BLaER1 treated with 17β-estradiol and CSF1 and Interleukin-3, amounts not matched to agents 10 nM and 100 nM (cell line): ENCODE results near the gene DIP2A.

Source experiments
- H3K27ac ChIP-seq, 11 experiments: shearing (Covaris generic); formaldehyde crosslinking; 2 replicates each; pipeline ENCODE4 v1.8.1; 2022
- H3K27me3 ChIP-seq, 11 experiments: shearing (Covaris generic); formaldehyde crosslinking; 2 replicates each; pipeline ENCODE4 v1.8.1; 2022
- H3K36me3 ChIP-seq, 11 experiments: shearing (Covaris generic); formaldehyde crosslinking; 2 replicates each; pipeline ENCODE4 v1.8.1; 2022
- H3K4me1 ChIP-seq, 10 experiments: shearing (Covaris generic); formaldehyde crosslinking; 2 replicates each; pipeline ENCODE4 v1.8.1; 2022
- H3K4me2 ChIP-seq, 11 experiments: shearing (Covaris generic); formaldehyde crosslinking; 2 replicates each; pipeline ENCODE4 v1.8.1; 2022
- H3K4me3 ChIP-seq, 10 experiments: shearing (Covaris generic); formaldehyde crosslinking; 2 replicates each; pipeline ENCODE4 v1.8.1; 2022
- H3K9ac ChIP-seq, 11 experiments: shearing (Covaris generic); formaldehyde crosslinking; 2 replicates each; pipeline ENCODE4 v1.8.1; 2022
- H3K9me3 ChIP-seq, 11 experiments: shearing (Covaris generic); formaldehyde crosslinking; replicated peaks in 1 of 11; 2 replicates each; pipeline ENCODE4 v1.8.1; 2022
- H4K20me1 ChIP-seq, 11 experiments: shearing (Covaris generic); formaldehyde crosslinking; 2 replicates each; pipeline ENCODE4 v1.8.1; 2022
- Cebpa-rat ChIP-seq, 11 experiments: shearing (Covaris generic); IDR thresholded peaks; 2 replicates each; pipeline ENCODE4 v1.8.1; 2022

DIP2A gene

DNA sequence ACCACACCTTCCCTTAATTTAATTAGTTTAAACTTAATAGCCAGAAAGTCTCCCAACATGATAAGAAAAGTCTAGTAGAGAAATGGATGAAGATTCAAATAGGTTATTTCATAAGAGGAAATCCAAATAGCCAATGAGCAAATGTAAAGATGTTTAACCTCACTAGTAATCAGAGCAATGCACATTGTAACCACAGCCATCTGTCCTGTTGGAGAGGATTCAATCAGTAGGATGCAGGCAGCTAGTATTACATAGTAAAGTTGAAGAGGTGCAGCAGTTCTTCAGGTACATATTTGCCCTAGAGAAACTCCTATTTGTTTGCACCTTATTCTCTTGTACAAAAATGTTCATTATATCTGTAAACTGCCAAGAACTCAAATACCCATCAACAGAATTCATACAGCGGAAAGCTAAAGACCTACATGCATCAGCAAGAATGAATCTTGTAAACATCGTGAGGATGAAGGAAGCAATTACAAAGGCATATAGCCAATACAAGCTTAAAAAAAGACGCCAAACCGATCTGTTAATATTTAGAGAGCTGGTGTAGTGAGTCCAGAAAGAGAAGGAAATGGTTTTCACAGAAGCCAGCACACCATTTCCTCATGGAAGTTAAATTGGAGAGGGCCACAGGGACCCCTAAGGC is 27.9 kb downstream of the DIP2A start:
- Histone ChIP-seq H3K9ac (no peak overlapping the region), H3K9me3 (no peaks in the 10 kb centered on the region; a peak in 1 of 22 replicates), H3K4me3 (no peak overlapping the region), H3K4me1 (no peaks in the 10 kb centered on the region; a peak in 1 of 20 replicates), H3K4me2 (no peak overlapping the region), H3K36me3 (peaks cover 35 to 87% (median 61%) of the 10 kb centered on the region in 11 experiments), H3K27ac (no peak overlapping the region), H4K20me1 (peaks cover 0 to 69% (median 14%) of the 10 kb centered on the region in 11 experiments; a peak in 15 of 22 replicates), H3K27me3 (no peaks in the 10 kb centered on the region)
- no peak for TF ChIP-seq Cebpa-rat (IDR thresholded peaks at IDR 0.05)

DNA sequence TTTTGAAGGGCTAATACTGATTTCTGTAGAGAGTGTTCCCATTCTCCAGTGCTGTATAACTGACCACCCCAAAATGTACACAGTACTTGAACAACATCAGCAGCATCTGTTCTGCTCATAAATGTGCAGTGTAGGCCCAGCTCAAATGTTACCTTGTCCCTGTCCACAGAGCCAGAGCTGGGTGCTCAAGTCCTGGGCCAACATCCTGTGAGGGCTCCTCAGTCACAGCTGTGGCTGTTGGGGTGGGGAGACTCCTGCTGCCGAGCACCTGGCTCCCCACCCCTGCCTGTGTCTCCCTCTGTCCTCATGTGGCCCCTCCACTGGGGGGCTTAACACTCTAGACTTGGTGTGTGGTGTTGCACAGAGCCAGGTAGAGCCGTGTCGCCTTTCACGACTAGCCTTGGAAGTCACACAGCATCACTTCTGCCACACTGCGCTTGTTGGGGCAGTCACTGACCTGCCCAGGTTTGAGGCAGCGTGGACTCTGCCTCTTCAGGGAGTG is 30.5 kb downstream of the DIP2A start:
- H3K9me3 ChIP-seq, result peaks cover 14 to 24% (median 21%) of the 10 kb centered on the region in 11 experiments; a peak in 21 of 22 replicates
- no peaks in the 10 kb centered on the region for H3K4me1 ChIP-seq
- H3K27ac ChIP-seq, result no peak overlapping the region
- peaks cover 61 to 100% (median 81%) of the 10 kb centered on the region in 11 experiments for H3K36me3 ChIP-seq
- H3K4me2 ChIP-seq, result no peak overlapping the region
- peaks cover 0 to 43% (median 5%) of the 10 kb centered on the region in 11 experiments; a peak in 7 of 22 replicates for H4K20me1 ChIP-seq
- H3K9ac ChIP-seq, result no peak overlapping the region
- H3K4me3 ChIP-seq, result no peak overlapping the region
- TF ChIP-seq Cebpa-rat (IDR thresholded peaks at IDR 0.05), result no peak
- no peaks in the 10 kb centered on the region for H3K27me3 ChIP-seq

DNA sequence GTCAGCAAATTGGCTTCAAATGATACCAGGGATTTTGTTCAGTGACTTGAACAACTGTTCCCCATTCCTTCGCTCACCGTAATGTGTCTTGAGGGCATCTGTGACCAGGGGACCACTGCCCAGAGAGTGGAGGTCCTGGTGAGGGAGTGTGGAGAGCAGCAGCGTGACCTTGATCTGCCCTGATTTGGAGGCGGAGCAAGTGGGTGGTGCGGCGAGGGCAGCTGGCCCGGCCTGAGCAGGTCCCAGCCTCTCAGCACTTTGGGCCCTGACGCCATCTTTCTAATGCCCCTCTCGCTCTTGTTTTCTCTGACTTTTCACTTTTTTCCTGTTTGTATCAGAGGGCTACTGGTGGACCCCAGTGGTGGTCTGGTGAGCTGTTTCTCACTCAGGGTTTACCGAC is 31.1 kb downstream of the DIP2A start:
- H3K4me3 ChIP-seq, result no peak overlapping the region
- H3K9ac ChIP-seq, result no peak overlapping the region
- peaks cover 14 to 26% (median 22%) of the 10 kb centered on the region in 11 experiments; a peak in 21 of 22 replicates for H3K9me3 ChIP-seq
- H4K20me1 ChIP-seq, result peaks cover 0 to 37% (median 5%) of the 10 kb centered on the region in 11 experiments; a peak in 7 of 22 replicates
- H3K27me3 ChIP-seq, result no peaks in the 10 kb centered on the region
- no peak overlapping the region for H3K27ac ChIP-seq
- no peaks in the 10 kb centered on the region for H3K4me1 ChIP-seq
- H3K4me2 ChIP-seq, result no peak overlapping the region
- H3K36me3 ChIP-seq, result peaks cover 63 to 100% (median 87%) of the 10 kb centered on the region in 11 experiments
- TF ChIP-seq Cebpa-rat (IDR thresholded peaks at IDR 0.05), result no peak

DNA sequence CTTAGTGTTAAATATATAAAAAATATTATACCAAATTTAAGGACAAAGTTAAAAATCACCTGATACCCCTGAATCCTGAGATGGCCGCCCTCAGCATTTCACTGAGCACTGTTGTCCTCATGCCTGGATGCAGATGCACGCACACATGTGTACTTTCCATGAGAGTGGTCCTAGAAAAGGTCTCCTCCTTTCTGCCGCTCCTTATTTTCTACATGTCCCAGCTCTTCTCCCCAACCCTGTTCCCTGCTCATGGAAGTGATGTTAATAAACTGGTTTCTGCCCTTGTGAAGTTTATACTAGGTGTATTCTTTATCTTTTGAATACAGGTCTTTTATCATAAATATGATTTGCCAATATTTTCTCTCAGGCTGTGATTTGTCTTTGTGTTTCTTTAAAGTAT is 32.9 kb downstream of the DIP2A start:
- Histone ChIP-seq H3K4me2 (no peak overlapping the region), H4K20me1 (peaks cover 0 to 30% (median 5%) of the 10 kb centered on the region in 11 experiments; a peak in 7 of 22 replicates), H3K27ac (no peak overlapping the region), H3K4me1 (no peaks in the 10 kb centered on the region), H3K9ac (no peak overlapping the region), H3K36me3 (peaks cover 71 to 99% (median 85%) of the 10 kb centered on the region in 11 experiments), H3K9me3 (peaks cover 14 to 26% (median 22%) of the 10 kb centered on the region in 11 experiments; a peak in 21 of 22 replicates), H3K4me3 (no peak overlapping the region), H3K27me3 (no peaks in the 10 kb centered on the region)
- no peak for TF ChIP-seq Cebpa-rat (IDR thresholded peaks at IDR 0.05)

DNA sequence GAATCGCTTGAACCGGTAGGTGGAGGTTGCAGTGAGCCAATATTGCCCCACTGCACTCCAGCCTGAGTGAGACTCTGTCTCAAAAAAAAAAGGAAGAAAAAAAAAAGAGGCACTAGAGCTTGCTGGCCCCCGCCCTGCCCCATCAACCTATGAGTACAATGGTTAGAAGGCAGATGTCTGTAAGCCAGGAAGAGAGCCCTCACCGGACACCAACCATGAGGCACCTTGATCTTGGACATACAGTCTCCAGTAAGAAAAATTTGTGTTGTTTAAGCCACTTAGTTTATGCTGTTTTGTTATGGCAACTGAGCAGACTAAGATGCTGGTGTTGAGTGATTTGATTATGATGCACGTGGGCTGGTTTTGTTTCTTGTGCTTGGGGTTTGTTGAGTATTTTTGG is 34.2 kb downstream of the DIP2A start:
- Histone ChIP-seq H3K4me1 (no peaks in the 10 kb centered on the region), H3K27me3 (no peaks in the 10 kb centered on the region), H3K4me3 (no peak overlapping the region; a peak in 1 of 20 replicates), H3K9me3 (peaks cover 14 to 26% (median 22%) of the 10 kb centered on the region in 11 experiments; a peak in 21 of 22 replicates), H4K20me1 (peaks cover 0 to 22% (median 5%) of the 10 kb centered on the region in 11 experiments; a peak in 7 of 22 replicates), H3K9ac (no peak overlapping the region), H3K27ac (no peak overlapping the region), H3K4me2 (no peak overlapping the region), H3K36me3 (peaks cover 73 to 99% (median 89%) of the 10 kb centered on the region in 11 experiments)
- TF ChIP-seq Cebpa-rat (IDR thresholded peaks at IDR 0.05), result no peak

DNA sequence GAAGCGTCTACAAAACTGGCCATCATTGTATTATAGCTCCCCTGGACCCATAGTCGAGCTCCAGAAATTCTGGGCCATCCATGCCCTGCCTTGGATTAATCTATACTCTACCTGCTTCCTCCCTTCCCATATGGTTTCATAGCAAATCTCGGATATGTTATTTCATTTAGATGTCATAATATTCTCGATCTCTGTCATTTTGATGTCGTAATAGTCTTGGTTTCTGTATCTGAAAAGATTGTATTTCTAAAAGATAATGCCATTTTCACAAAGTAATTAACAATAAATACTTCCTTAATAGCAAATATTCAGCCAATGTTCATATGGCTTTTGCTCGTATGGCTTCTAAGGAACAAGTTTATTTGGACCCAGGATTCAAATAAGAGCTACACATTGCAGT is 35.1 kb downstream of the DIP2A start:
- H3K36me3 ChIP-seq, result peaks cover 82 to 99% (median 93%) of the 10 kb centered on the region in 11 experiments
- H3K4me2 ChIP-seq, result no peak overlapping the region
- H3K27ac ChIP-seq, result no peak overlapping the region
- 0 out of 22 replicates have a peak, but pooled peaks of 2 of the 11 experiments have one; percentile 25 to 28 for TF ChIP-seq Cebpa-rat (IDR thresholded peaks at IDR 0.05)
- H3K9me3 ChIP-seq, result peaks cover 14 to 26% (median 22%) of the 10 kb centered on the region in 11 experiments; a peak in 21 of 22 replicates
- H3K4me1 ChIP-seq, result peaks cover 0 to 8% (median 0%) of the 10 kb centered on the region in 10 experiments; a peak in 4 of 20 replicates
- peaks cover 0 to 15% (median 5%) of the 10 kb centered on the region in 11 experiments; a peak in 7 of 22 replicates for H4K20me1 ChIP-seq
- no peak overlapping the region for H3K9ac ChIP-seq
- no peak overlapping the region for H3K4me3 ChIP-seq
- no peaks in the 10 kb centered on the region for H3K27me3 ChIP-seq

DNA sequence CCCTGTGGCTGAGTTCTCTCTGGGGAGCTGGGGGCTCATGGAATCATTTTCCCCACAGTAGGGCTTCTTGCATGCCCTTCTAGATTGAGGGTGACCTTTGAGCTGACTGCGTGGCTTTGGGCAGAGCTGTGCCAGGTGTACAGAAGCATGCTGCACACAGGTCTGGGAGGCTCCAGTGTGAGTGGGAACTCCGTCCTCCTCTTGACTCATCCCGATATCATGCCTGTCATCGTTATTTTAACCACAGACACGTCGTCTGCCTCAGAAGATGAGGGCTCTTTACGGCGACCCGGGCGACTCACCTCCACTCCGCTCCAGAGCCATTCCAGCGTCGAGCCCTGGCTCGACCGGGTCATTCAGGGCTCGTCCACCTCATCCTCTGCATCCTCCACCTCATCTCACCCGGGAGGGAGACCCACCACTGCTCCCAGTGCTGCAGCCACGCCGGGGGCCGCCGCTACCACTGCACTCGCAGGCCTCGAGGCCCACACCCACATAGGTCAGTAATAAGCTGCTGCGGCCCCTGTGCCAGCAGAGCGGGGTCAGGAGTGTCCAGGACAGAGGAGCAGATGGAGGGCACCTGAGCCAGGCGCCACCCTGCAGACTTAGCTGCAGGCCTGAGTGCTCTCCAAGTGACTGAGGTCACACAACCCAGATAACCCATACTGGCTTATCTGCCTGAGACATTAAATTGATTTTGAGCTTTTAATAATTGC is 39.8 kb downstream of the DIP2A start:
- Histone ChIP-seq H3K4me3 (no peak overlapping the region), H3K27ac (no peak overlapping the region), H4K20me1 (peaks cover 0 to 9% (median 0%) of the 10 kb centered on the region in 11 experiments; a peak in 3 of 22 replicates), H3K9me3 (peaks cover 0 to 10% (median 7%) of the 10 kb centered on the region in 11 experiments; a peak in 17 of 22 replicates), H3K27me3 (no peaks in the 10 kb centered on the region), H3K36me3 (peaks cover 58 to 85% (median 68%) of the 10 kb centered on the region in 11 experiments), H3K4me2 (no peak overlapping the region), H3K9ac (no peak overlapping the region), H3K4me1 (peaks cover 22 to 52% (median 31%) of the 10 kb centered on the region in 10 experiments)
- no peak for TF ChIP-seq Cebpa-rat (IDR thresholded peaks at IDR 0.05)

DNA sequence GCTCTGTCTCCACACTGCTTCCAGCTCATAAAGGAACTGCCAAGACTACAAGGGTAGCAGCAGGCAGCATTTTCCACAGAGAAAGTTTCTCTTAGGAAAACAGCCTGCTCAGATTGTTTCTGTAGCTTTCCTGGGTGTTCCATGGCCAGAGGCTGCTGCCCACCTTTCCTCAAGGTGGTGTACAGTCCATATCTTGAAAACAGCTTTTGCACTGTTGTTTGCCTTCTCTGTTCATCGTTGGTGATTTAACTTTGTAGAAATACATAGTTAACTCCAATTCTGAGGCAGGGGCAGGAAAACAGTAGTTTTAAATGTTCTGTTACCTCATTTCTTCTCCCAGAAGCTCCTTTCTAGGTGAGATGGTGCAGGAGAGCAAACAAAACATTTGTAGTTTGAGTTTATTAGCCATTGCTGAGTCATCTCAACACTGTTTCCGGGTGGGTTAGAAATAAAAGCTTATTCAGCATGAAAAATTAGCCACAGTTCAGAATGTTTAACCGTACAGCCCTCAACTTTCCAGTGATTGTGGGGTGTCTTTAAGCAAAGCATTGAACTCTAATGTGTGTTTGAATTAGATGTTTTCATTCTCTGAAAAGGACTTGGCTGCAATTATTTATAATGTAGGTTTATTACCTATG is 41.7 kb downstream of the DIP2A start:
- peak overlapping the region in 4 of 10 experiments; percentile 2 to 40 (median 22); a peak in 2 of 20 replicates for H3K4me3 ChIP-seq
- peaks cover 0 to 9% (median 0%) of the 10 kb centered on the region in 11 experiments; a peak in 3 of 22 replicates for H4K20me1 ChIP-seq
- peak overlapping the region; percentile 11 to 77 (median 67); a peak in 20 of 22 replicates for H3K27ac ChIP-seq
- peaks cover 57 to 84% (median 68%) of the 10 kb centered on the region in 11 experiments for H3K36me3 ChIP-seq
- no peaks in the 10 kb centered on the region for H3K9me3 ChIP-seq
- no peak for TF ChIP-seq Cebpa-rat (IDR thresholded peaks at IDR 0.05)
- peak overlapping the region; percentile 26 to 93 (median 64) for H3K4me2 ChIP-seq
- H3K27me3 ChIP-seq, result no peaks in the 10 kb centered on the region
- H3K4me1 ChIP-seq, result peaks cover 30 to 67% (median 45%) of the 10 kb centered on the region in 10 experiments
- peak overlapping the region; percentile 4 to 58 (median 48); a peak in 18 of 22 replicates for H3K9ac ChIP-seq
